ENCODE measurements around the gene SEC14L5.

GRCh38 chr16:4935241-4935855, 22.8 kb upstream of the SEC14L5 start:
- TF ChIP-seq, protein P1, sequence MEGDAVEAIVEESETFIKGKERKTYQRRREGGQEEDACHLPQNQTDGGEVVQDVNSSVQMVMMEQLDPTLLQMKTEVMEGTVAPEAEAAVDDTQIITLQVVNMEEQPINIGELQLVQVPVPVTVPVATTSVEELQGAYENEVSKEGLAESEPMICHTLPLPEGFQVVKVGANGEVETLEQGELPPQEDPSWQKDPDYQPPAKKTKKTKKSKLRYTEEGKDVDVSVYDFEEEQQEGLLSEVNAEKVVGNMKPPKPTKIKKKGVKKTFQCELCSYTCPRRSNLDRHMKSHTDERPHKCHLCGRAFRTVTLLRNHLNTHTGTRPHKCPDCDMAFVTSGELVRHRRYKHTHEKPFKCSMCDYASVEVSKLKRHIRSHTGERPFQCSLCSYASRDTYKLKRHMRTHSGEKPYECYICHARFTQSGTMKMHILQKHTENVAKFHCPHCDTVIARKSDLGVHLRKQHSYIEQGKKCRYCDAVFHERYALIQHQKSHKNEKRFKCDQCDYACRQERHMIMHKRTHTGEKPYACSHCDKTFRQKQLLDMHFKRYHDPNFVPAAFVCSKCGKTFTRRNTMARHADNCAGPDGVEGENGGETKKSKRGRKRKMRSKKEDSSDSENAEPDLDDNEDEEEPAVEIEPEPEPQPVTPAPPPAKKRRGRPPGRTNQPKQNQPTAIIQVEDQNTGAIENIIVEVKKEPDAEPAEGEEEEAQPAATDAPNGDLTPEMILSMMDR (IDR thresholded peaks at IDR 0.05; ENCODE audit: low read length), result no peak
- TF ChIP-seq EZH2phosphoT487 (IDR thresholded peaks at IDR 0.05; ENCODE audit: low read length) (no peak), EZH2 (optimal IDR thresholded peaks at IDR 0.05; ENCODE audit: low read depth, low read length) (no peak)

Measured in MM.1S (cell line).